Measurements from ENCODE around the gene SLC9A4. TPM values are rescaled to one million over a fixed set of nuclear protein-coding genes. Genes with fewer than 3 reads are reported as not detected.

Gene SLC9A4
- total RNA-seq, 2 experiments from 2014 or later, result 0.03 to 0.10 TPM

GRCh38 chr2:102522162-102522561 is 49.1 kb downstream of the SLC9A4 start:
- no peaks in the 10 kb centered on the region for H3K9me2 ChIP-seq (ENCODE audit: insufficient read depth, low read length)
- no peak for DNase-seq (ENCODE audit: low spot score)
- H2AFZ ChIP-seq (ENCODE audit: low read length), result no peak overlapping the region
- ChIA-PET POLR2A (no interaction called here), CTCF (ENCODE audit: unreplicated experiment) (no interaction called here)
- no peak overlapping the region for H3K27ac ChIP-seq (ENCODE audit: low read depth, low read length, poor library complexity, severe bottlenecking)
- H3K4me1 ChIP-seq (ENCODE audit: insufficient read depth, low read length, poor library complexity, severe bottlenecking), result no peaks in the 10 kb centered on the region
- TF ChIP-seq CTCF (conservative IDR thresholded peaks at IDR 0.05; ENCODE audit: low read length), result no peak
- TF ChIP-seq EZH2phosphoT487 (IDR thresholded peaks at IDR 0.05; ENCODE audit: borderline replicate concordance, low read depth, low read length), result no peak
- no peak overlapping the region for H3K4me2 ChIP-seq (ENCODE audit: low read length)
- no TSS peak for BruUV-seq (replicated peaks)
- H3K9me3 ChIP-seq (ENCODE audit: low read length), result no peaks in the 10 kb centered on the region
- H3K79me2 ChIP-seq (ENCODE audit: insufficient read depth, low read depth, low read length), result no peaks in the 10 kb centered on the region
- H3K36me3 ChIP-seq (ENCODE audit: insufficient read depth, low read length), result no peaks in the 10 kb centered on the region
- intact Hi-C loops (cut with micrococcal nuclease; ENCODE audit: unreplicated experiment), result loop anchor here (10.0 kb wide), 1 partner anchor 93 kb away; the partner anchor contains the start of gene SLC9A2
- H3K4me3 ChIP-seq (ENCODE audit: low read depth, low read length, poor library complexity, severe bottlenecking), result no peak overlapping the region
- no peaks in the 10 kb centered on the region for H4K20me1 ChIP-seq (ENCODE audit: insufficient read depth, low read length)

GRCh38 chr2:102522890-102523289 is 49.9 kb downstream of the SLC9A4 start:
- no peaks in the 10 kb centered on the region for H3K9me3 ChIP-seq (ENCODE audit: low read length)
- no peak overlapping the region for H3K4me2 ChIP-seq (ENCODE audit: low read length)
- no peaks in the 10 kb centered on the region for H3K79me2 ChIP-seq (ENCODE audit: insufficient read depth, low read depth, low read length)
- no TSS peak for BruUV-seq (replicated peaks)
- no peaks in the 10 kb centered on the region for H4K20me1 ChIP-seq (ENCODE audit: insufficient read depth, low read length)
- H3K9me2 ChIP-seq (ENCODE audit: insufficient read depth, low read length), result no peaks in the 10 kb centered on the region
- no peak overlapping the region for H3K27ac ChIP-seq (ENCODE audit: low read depth, low read length, poor library complexity, severe bottlenecking)
- no peak overlapping the region for H2AFZ ChIP-seq (ENCODE audit: low read length)
- no peak overlapping the region for H3K4me3 ChIP-seq (ENCODE audit: low read depth, low read length, poor library complexity, severe bottlenecking)
- ChIA-PET CTCF (ENCODE audit: unreplicated experiment) (no interaction called here), POLR2A (no interaction called here)
- no peak for DNase-seq (ENCODE audit: low spot score)
- intact Hi-C loops (cut with micrococcal nuclease; ENCODE audit: unreplicated experiment), result loop anchor here (10.0 kb wide), 1 partner anchor 92 kb away; the partner anchor contains the start of gene SLC9A2
- TF ChIP-seq CTCF (conservative IDR thresholded peaks at IDR 0.05; ENCODE audit: low read length) (no peak), EZH2phosphoT487 (IDR thresholded peaks at IDR 0.05; ENCODE audit: borderline replicate concordance, low read depth, low read length) (no peak)
- H3K36me3 ChIP-seq (ENCODE audit: insufficient read depth, low read length), result no peaks in the 10 kb centered on the region
- no peaks in the 10 kb centered on the region for H3K4me1 ChIP-seq (ENCODE audit: insufficient read depth, low read length, poor library complexity, severe bottlenecking)

- TF ChIP-seq CTCF (conservative IDR thresholded peaks at IDR 0.05; ENCODE audit: low read length) (no peak), EZH2phosphoT487 (IDR thresholded peaks at IDR 0.05; ENCODE audit: borderline replicate concordance, low read depth, low read length) (no peak)
- Histone ChIP-seq H2AFZ (ENCODE audit: low read length) (no peak overlapping the region), H3K4me1 (ENCODE audit: insufficient read depth, low read length, poor library complexity, severe bottlenecking) (no peaks in the 10 kb centered on the region), H3K27ac (ENCODE audit: low read depth, low read length, poor library complexity, severe bottlenecking) (no peak overlapping the region), H3K9me2 (ENCODE audit: insufficient read depth, low read length) (no peaks in the 10 kb centered on the region), H3K36me3 (ENCODE audit: insufficient read depth, low read length) (no peaks in the 10 kb centered on the region), H3K4me3 (ENCODE audit: low read depth, low read length, poor library complexity, severe bottlenecking) (no peak overlapping the region), H4K20me1 (ENCODE audit: insufficient read depth, low read length) (no peaks in the 10 kb centered on the region), H3K9me3 (ENCODE audit: low read length) (no peaks in the 10 kb centered on the region), H3K4me2 (ENCODE audit: low read length) (no peak overlapping the region), H3K79me2 (ENCODE audit: insufficient read depth, low read depth, low read length) (no peaks in the 10 kb centered on the region)
- intact Hi-C loops (cut with micrococcal nuclease; ENCODE audit: unreplicated experiment), result loop anchor here (10.0 kb wide), 1 partner anchor 91 kb away; the partner anchor contains the start of gene SLC9A2
- DNase-seq (ENCODE audit: low spot score), result no peak
- ChIA-PET POLR2A (no interaction called here), CTCF (ENCODE audit: unreplicated experiment) (no interaction called here)
- no TSS peak for BruUV-seq (replicated peaks)
Observed at GRCh38 chr2:102523651-102524050, 50.6 kb downstream of the SLC9A4 start.
